GM12865 (cell line): Measurements from ENCODE around the gene NEDD4L.

Experiments used
- DNase-seq: peaks from one replicate; pipeline ENCODE4 v3.0.0; 2010; ENCODE audit warnings: low read depth
- H3K4me3 ChIP-seq: 2 replicates; pipeline ENCODE4 v1.5.1; 2011; ENCODE audit warnings: mild to moderate bottlenecking, low read depth, low read length, control low read depth
- TF ChIP-seq, protein P1 (sequence below): IDR thresholded peaks from 2 replicates; pipeline ENCODE4 v1.5.1; 2011; ENCODE audit warnings: low read length, control low read depth, low read depth, inconsistent platforms; ENCODE audit not compliant: insufficient read depth; ENCODE audit errors: missing control alignments

The NEDD4L gene

DNA sequence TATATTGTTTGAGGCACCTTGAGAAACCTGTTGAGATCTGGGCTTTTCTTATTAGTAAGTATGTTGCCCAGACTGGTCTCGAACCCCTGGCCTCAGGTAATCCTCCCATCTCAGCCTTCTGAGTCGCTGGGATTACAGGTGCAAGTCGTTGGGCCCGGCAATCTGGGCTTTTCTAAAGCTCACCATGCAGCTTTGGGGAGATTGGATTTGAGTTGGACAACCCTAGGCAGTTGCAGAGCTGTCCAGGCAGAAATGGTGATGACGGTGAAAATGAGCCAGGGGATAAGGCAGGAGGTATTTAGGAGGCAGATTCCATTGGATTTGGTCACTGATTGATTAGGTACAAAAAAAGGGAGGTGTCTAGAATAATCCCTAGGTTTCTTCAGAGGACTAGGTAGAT lies 16.2 kb downstream of the NEDD4L start:
- H3K4me3 ChIP-seq = no peak overlapping the region
- no peak for DNase-seq
- TF ChIP-seq, protein P1, sequence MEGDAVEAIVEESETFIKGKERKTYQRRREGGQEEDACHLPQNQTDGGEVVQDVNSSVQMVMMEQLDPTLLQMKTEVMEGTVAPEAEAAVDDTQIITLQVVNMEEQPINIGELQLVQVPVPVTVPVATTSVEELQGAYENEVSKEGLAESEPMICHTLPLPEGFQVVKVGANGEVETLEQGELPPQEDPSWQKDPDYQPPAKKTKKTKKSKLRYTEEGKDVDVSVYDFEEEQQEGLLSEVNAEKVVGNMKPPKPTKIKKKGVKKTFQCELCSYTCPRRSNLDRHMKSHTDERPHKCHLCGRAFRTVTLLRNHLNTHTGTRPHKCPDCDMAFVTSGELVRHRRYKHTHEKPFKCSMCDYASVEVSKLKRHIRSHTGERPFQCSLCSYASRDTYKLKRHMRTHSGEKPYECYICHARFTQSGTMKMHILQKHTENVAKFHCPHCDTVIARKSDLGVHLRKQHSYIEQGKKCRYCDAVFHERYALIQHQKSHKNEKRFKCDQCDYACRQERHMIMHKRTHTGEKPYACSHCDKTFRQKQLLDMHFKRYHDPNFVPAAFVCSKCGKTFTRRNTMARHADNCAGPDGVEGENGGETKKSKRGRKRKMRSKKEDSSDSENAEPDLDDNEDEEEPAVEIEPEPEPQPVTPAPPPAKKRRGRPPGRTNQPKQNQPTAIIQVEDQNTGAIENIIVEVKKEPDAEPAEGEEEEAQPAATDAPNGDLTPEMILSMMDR = no peak

DNA sequence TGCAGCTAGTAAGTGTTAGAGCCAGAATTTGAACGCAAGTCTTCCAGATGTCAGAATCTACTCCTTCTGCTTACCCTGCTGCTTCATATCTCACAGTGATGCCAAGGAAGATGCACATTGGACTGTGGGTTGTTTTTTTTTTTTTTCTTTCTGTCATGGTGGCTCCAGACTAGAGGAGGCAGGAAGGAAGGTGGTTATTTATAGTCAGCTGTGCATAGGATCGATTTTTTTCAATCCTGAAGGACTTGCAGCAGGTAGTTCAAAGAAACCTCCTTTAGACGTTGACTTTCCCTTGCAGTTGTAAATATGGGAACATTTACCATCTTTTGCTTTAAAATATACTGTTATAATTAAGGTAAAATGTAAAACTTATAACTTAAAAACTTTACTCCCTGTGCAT lies 17.3 kb downstream of the NEDD4L start:
- no peak for DNase-seq
- no peak overlapping the region for H3K4me3 ChIP-seq
- TF ChIP-seq, protein P1 = no peak

DNA sequence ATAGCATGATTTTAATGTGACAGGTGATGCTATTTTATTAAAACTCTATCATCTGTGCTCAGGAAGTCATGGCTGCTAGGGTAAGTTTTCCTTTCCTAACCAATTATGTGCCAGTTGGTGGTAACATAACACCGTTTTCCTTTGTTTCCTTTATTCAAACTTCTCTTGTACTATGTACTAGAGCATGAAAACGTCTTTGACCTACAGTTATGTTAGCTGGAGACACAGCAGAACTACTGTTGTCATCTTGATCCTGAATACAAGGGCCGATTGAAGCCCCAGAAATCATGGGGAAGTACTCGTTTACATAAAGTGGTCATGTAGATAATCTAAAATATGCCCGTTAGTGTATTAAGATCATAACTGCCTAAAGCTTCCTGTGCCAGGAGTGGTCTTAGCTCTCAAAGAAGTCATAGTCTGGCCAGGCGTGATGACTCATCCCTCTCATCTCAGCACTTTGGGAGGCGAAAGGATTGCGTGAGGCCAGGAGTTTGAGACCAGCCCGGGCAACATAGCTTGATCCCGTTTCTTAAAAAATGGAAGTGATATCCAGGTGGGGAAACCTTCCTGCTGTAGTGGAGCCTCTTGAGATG lies 20.5 kb downstream of the NEDD4L start:
- TF ChIP-seq, protein P1 = no peak
- DNase-seq = no peak
- no peak overlapping the region for H3K4me3 ChIP-seq

DNA sequence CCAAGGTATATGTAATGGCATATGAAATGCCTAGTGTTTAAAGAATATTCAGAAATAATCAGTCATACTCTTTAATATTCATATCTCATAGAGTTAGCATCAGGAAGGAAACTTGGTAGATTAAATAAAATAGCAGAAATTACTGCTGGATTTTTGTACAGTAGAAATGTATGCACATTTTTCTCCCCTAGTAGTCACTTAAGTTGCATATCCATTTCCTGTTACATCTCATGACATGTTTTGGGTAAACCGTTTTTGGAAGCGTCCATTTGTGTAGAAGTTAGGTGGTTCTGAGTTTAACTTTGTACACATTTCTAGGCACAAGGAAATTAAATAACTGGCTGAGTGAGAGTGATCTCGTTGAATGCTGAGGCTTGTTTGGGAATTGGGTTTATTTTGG lies 21.9 kb downstream of the NEDD4L start:
- DNase-seq = no peak
- no peak overlapping the region for H3K4me3 ChIP-seq
- TF ChIP-seq, protein P1 = no peak

DNA sequence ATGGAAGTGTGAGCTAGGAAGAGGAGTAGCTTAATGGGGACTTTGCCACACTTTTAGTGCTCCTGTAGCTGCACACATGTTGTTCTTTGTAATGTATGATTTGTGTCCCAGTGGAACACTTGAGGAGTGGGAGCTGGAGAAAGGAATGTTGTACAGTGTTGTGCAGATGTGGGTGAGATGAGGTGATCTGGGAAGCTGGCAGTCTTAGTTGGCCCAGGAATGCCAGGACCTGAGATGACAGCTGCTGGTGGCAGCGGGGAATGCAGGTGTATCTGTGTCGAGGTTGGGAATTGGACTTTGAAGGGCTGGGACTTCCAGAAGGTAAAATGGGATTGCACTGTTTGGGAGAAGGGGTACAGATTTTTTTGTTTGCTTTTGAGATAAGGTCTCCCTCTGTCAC lies 23.6 kb downstream of the NEDD4L start:
- TF ChIP-seq, protein P1 = no peak
- no peak overlapping the region for H3K4me3 ChIP-seq
- no peak for DNase-seq

DNA sequence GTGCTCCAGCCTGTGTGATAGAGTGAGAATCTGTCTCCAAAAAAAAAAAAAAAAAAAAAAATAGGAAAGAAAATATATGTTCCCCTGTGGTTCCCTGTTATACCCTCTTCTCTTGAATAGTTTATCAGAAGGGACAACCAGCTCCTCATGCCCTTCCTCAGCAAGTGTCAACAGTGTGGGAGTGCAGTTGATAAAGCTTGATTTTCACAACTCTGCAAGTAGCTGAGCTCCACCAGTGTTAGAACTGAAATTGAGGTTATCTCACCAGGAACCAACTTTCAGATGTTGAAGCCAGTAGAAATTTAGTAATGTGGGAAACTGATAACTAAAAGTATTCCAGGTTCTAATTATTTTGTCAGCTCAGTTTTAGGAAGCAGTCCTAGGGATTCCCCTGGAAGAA lies 25.1 kb downstream of the NEDD4L start:
- no peak overlapping the region for H3K4me3 ChIP-seq
- DNase-seq = no peak
- TF ChIP-seq, protein P1 = no peak

DNA sequence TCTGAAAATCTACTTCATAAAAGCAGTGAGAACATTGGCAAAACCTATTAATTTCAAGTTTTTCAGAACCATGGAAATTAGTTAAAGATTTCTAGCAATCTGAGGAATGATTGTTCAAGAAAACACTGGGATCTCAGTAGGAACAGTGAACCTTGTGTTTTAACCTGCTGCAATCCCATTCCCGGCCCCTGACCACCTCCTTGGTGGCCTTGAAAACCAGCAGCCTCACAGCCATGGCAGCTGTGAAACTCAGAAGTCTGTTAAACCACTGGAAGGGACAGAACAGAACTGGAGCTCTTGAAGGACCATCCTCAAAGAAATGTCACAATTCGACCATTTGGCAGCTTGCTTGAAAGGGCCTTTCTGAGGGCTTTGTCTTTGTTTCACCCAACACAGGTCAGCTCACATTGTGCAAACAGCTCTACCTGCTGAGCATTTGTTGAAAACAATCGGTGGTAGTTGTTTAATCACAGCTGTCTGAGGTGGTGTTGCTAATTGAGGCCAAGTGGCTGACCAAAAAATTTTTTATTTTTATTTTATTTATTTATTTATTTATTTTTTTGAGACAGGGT lies 25.8 kb downstream of the NEDD4L start:
- no peak for DNase-seq
- no peak overlapping the region for H3K4me3 ChIP-seq
- TF ChIP-seq, protein P1 = no peak
